Gastrocnemius medialis (tissue), 4 donors: ENCODE results near the gene VIPAS39.

Experiments
- POLR2A ChIP-seq, 2 donors: fragments of 450-650 bp; IDR thresholded peaks; one replicate each; pipeline ENCODE4 v1.6.1; 2017; ENCODE audit warnings: antibody characterized with exemption in 2 of 2, mild to moderate bottlenecking in 2 of 2, moderate library complexity in 2 of 2
- TF ChIP-seq, protein P1 (sequence below), 5 experiments: fragments of 450-650 bp in 3 of 5; fragments of 200-600 bp in 2 of 5; sonication (generic) in 2 of 5; IDR thresholded peaks in 4 of 5; conservative IDR thresholded peaks in 1 of 5; 1 replicate in 4 of 5; 2 replicates in 1 of 5; pipeline ENCODE4 v1.5.1; 2016 to 2019; ENCODE audit warnings: antibody characterized with exemption in 5 of 5, mild to moderate bottlenecking in 3 of 5, moderate library complexity in 3 of 5

DNA sequence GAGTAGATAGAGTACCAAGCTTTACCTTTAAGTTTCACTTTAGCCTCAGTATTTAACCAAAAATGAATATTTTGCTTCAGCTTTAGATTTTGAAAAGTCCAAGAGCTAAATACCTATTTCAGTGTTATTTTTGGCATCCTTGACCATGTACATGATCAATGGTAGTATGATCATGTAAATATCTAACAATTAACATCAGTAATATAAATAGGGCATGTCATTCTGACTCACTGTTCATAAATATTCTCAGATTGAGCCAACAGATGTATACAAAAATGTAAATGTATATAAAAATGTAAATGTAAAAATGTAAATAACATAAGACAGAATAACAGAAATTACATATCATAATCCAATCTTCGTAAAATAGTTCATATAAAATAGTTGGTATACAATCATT lies 18.8 kb downstream of the VIPAS39 start:
- TF ChIP-seq, protein P1, sequence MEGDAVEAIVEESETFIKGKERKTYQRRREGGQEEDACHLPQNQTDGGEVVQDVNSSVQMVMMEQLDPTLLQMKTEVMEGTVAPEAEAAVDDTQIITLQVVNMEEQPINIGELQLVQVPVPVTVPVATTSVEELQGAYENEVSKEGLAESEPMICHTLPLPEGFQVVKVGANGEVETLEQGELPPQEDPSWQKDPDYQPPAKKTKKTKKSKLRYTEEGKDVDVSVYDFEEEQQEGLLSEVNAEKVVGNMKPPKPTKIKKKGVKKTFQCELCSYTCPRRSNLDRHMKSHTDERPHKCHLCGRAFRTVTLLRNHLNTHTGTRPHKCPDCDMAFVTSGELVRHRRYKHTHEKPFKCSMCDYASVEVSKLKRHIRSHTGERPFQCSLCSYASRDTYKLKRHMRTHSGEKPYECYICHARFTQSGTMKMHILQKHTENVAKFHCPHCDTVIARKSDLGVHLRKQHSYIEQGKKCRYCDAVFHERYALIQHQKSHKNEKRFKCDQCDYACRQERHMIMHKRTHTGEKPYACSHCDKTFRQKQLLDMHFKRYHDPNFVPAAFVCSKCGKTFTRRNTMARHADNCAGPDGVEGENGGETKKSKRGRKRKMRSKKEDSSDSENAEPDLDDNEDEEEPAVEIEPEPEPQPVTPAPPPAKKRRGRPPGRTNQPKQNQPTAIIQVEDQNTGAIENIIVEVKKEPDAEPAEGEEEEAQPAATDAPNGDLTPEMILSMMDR (IDR thresholded peaks at IDR 0.05 in 4 of 5, conservative IDR thresholded peaks at IDR 0.05 in 1 of 5) = no peak
- no peak for TF ChIP-seq POLR2A (IDR thresholded peaks at IDR 0.05)
